HEK293 (cell line): ENCODE measurements around the gene CCDC149.

Experiments used
- CTCF ChIA-PET: fragments of 350-600 bp; formaldehyde crosslinking; extraction: SDS; loops from one replicate; lab custom pipeline; 2021; ENCODE audit warnings: antibody characterized with exemption; lab: Yijun Ruan, JAX
- POLR2A ChIA-PET: fragments of 300-600 bp; formaldehyde crosslinking; extraction: SDS; loops from one replicate; lab custom pipeline; 2020; ENCODE audit warnings: antibody characterized with exemption, inconsistent platforms; lab: Yijun Ruan, JAX
- H3K27ac ChIP-seq: fragments of 200-500 bp; sonication (Bioruptor generic); 2 replicates; pipeline ENCODE4 v1.5.1; 2014; ENCODE audit warnings: low read depth, low read length, control low read depth, inconsistent platforms; ENCODE audit errors: extremely low read depth
- H3K36me3 ChIP-seq, 2 experiments: fragments of 200-500 bp in 1 of 2; sonication (Bioruptor generic) in 1 of 2; 1 replicate in 1 of 2; 2 replicates in 1 of 2; pipeline ENCODE4 v1.5.1; 2014 to 2017; ENCODE audit warnings: inconsistent platforms in 2 of 2, low read length in 2 of 2; ENCODE audit not compliant: control insufficient read depth in 2 of 2, insufficient read depth in 1 of 2
- H3K4me1 ChIP-seq: fragments of 200-500 bp; sonication (Bioruptor generic); 2 replicates; pipeline ENCODE4 v1.5.1; 2014; ENCODE audit warnings: mild to moderate bottlenecking, low read length, inconsistent platforms; ENCODE audit not compliant: control insufficient read depth, insufficient read depth
- H3K4me3 ChIP-seq: 2 replicates; pipeline ENCODE4 v1.5.1; 2011; ENCODE audit warnings: low read depth, mild to moderate bottlenecking, control low read depth, low read length, moderate library complexity
- H3K9me3 ChIP-seq: fragments of 200-500 bp; sonication (Bioruptor generic); 2 replicates; pipeline ENCODE4 v1.5.1; 2014; ENCODE audit warnings: low read depth, low read length, inconsistent platforms; ENCODE audit not compliant: control insufficient read depth, insufficient read depth
- ELK4 ChIP-seq: IDR thresholded peaks from 2 replicates; pipeline ENCODE4 v1.6.1; 2011; ENCODE audit warnings: mild to moderate bottlenecking, low read depth, low read length, borderline replicate concordance
- KLF1 ChIP-seq: fragments of 450-650 bp; formaldehyde crosslinking; IDR thresholded peaks from 2 replicates; pipeline ENCODE4 v1.5.1; 2016; ENCODE audit warnings: missing biosample characterization, missing genetic modification characterization
- KLF16 ChIP-seq: fragments of 450-650 bp; formaldehyde crosslinking; IDR thresholded peaks from 2 replicates; pipeline ENCODE4 v1.5.1; 2017; ENCODE audit warnings: missing biosample characterization, missing genetic modification characterization
- KLF9 ChIP-seq: fragments of 450-650 bp; formaldehyde crosslinking; IDR thresholded peaks from 2 replicates; pipeline ENCODE4 v1.5.1; 2016; ENCODE audit warnings: missing biosample characterization, missing genetic modification characterization, low read depth
- MYNN ChIP-seq: fragments of 450-650 bp; formaldehyde crosslinking; IDR thresholded peaks from 2 replicates; pipeline ENCODE4 v1.5.1; 2016; ENCODE audit warnings: missing biosample characterization, missing genetic modification characterization, borderline replicate concordance
- PBX3 ChIP-seq: sonication (generic); formaldehyde crosslinking; IDR thresholded peaks from 2 replicates; pipeline ENCODE4 v1.8.1; 2022; ENCODE audit warnings: mild to moderate bottlenecking, moderate library complexity, missing genetic modification reagents
- PRDM1 ChIP-seq: fragments of 450-650 bp; formaldehyde crosslinking; IDR thresholded peaks from 2 replicates; pipeline ENCODE4; 2016; ENCODE audit warnings: missing biosample characterization, missing genetic modification characterization
- PRDM6 ChIP-seq: fragments of 450-650 bp; formaldehyde crosslinking; IDR thresholded peaks from 2 replicates; pipeline ENCODE4 v1.5.1; 2017; ENCODE audit warnings: missing biosample characterization, missing genetic modification characterization
- ZFHX2 ChIP-seq: fragments of 450-650 bp; formaldehyde crosslinking; conservative IDR thresholded peaks from 2 replicates; pipeline ENCODE4 v1.5.1; 2016; ENCODE audit warnings: missing biosample characterization, missing genetic modification characterization
- ZNF112 ChIP-seq: fragments of 450-650 bp; formaldehyde crosslinking; IDR thresholded peaks from 2 replicates; pipeline ENCODE4 v1.5.0; 2017; ENCODE audit warnings: missing biosample characterization, missing genetic modification characterization
- ZNF132 ChIP-seq: fragments of 450-650 bp; formaldehyde crosslinking; IDR thresholded peaks from 2 replicates; pipeline ENCODE4 v1.5.1; 2017; ENCODE audit warnings: missing biosample characterization, missing genetic modification characterization, borderline replicate concordance
- ZNF140 ChIP-seq: fragments of 450-650 bp; formaldehyde crosslinking; IDR thresholded peaks from 2 replicates; pipeline ENCODE4 v1.5.1; 2016; ENCODE audit warnings: missing biosample characterization, missing genetic modification characterization
- ZNF391 ChIP-seq: fragments of 450-650 bp; formaldehyde crosslinking; IDR thresholded peaks from 2 replicates; pipeline ENCODE4 v1.5.1; 2016; ENCODE audit warnings: low read depth, missing biosample characterization, missing genetic modification characterization, borderline replicate concordance
- ZNF561 ChIP-seq: fragments of 450-650 bp; IDR thresholded peaks from 2 replicates; pipeline ENCODE4 v1.5.1; 2018; ENCODE audit warnings: missing biosample characterization, missing genetic modification characterization, borderline replicate concordance
- ZNF580 ChIP-seq: fragments of 450-650 bp; formaldehyde crosslinking; IDR thresholded peaks from 2 replicates; pipeline ENCODE4 v1.5.1; 2016; ENCODE audit warnings: missing biosample characterization, missing genetic modification characterization
- ZNF776 ChIP-seq: fragments of 450-650 bp; formaldehyde crosslinking; IDR thresholded peaks from 2 replicates; pipeline ENCODE4 v1.5.0; 2017; ENCODE audit warnings: missing biosample characterization, missing genetic modification characterization, borderline replicate concordance
- ZSCAN5A ChIP-seq: fragments of 450-650 bp; formaldehyde crosslinking; IDR thresholded peaks from 2 replicates; pipeline ENCODE4 v1.5.1; 2016; ENCODE audit warnings: missing biosample characterization, missing genetic modification characterization

Gene CCDC149

GRCh38 chr4:24957886-24958285, 45.0 kb upstream of the CCDC149 start (continued):
- TF ChIP-seq PRDM1 (tag by site-specific recombination) (no peak), ZSCAN5A (tag by site-specific recombination) (no peak), ZNF561 (tag by site-specific recombination) (no peak), PBX3 (no peak), ZNF132 (tag by site-specific recombination) (no peak), KLF9 (tag by site-specific recombination) (no peak), PRDM6 (tag by site-specific recombination) (no peak)

- no peak overlapping the region for H3K4me3 ChIP-seq
- POLR2A ChIA-PET = no interaction called here
- no peaks in the 10 kb centered on the region for H3K36me3 ChIP-seq
- TF ChIP-seq ELK4 = no peak
- H3K4me1 ChIP-seq = no peaks in the 10 kb centered on the region
- H3K9me3 ChIP-seq = no peaks in the 10 kb centered on the region
- CTCF ChIA-PET = interaction anchor here (0.6 kb wide), 1 partner anchor 215 kb away, joined by 4 read pairs; no protein-coding TSS in a partner anchor
- H3K27ac ChIP-seq = no peak overlapping the region
These were observed 43.9 kb upstream of the CCDC149 start for GRCh38 chr4:24956763-24957162.

GRCh38 chr4:24956091-24956490, 43.2 kb upstream of the CCDC149 start:
- H3K27ac ChIP-seq = no peak overlapping the region
- H3K9me3 ChIP-seq = no peaks in the 10 kb centered on the region
- POLR2A ChIA-PET = no interaction called here
- no peaks in the 10 kb centered on the region for H3K36me3 ChIP-seq
- TF ChIP-seq KLF1 (no peak), ZFHX2 (tag by site-specific recombination) (no peak), ZNF776 (tag by site-specific recombination) (no peak), ZNF112 (tag by site-specific recombination) (no peak), KLF16 (tag by site-specific recombination) (no peak), ZNF391 (tag by site-specific recombination) (no peak), ZNF580 (tag by site-specific recombination) (no peak), MYNN (tag by site-specific recombination) (no peak), ZNF140 (no peak)
- TF ChIP-seq, all 188 proteins: peak for 0
- CTCF ChIA-PET = no interaction called here
- Histone ChIP-seq H3K4me3 (no peak overlapping the region), H3K4me1 (no peaks in the 10 kb centered on the region)
